ENCODE data around the gene TNRC6C.

The TNRC6C gene

GRCh38 chr17:78016852-78017251 lies 58.3 kb downstream of the TNRC6C start:
- peak; percentile 65 for DNase-seq

GRCh38 chr17:78019367-78019975 lies 61.0 kb downstream of the TNRC6C start:
- DNase-seq = peak; percentile 39

GRCh38 chr17:78019976-78020716 lies 61.6 kb downstream of the TNRC6C start:
- no peak for DNase-seq

- DNase-seq = no peak
These were observed 62.2 kb downstream of the TNRC6C start for GRCh38 chr17:78020717-78021108.

GRCh38 chr17:78022425-78022824 lies 63.9 kb downstream of the TNRC6C start:
- no peak for DNase-seq

- no peak for DNase-seq
These were observed 64.5 kb downstream of the TNRC6C start for GRCh38 chr17:78023042-78023441.

GRCh38 chr17:78026381-78026780 lies 67.9 kb downstream of the TNRC6C start:
- no peak for DNase-seq

GRCh38 chr17:78027121-78027520 lies 68.6 kb downstream of the TNRC6C start:
- DNase-seq = no peak

- no peak for DNase-seq
These were observed 71.2 kb downstream of the TNRC6C start for GRCh38 chr17:78029697-78030096.

GRCh38 chr17:78031435-78031834 lies 72.9 kb downstream of the TNRC6C start:
- no peak for DNase-seq

- no peak for DNase-seq
These were observed 73.7 kb downstream of the TNRC6C start for GRCh38 chr17:78032166-78032565.

- DNase-seq = no peak
These were observed 76.1 kb downstream of the TNRC6C start for GRCh38 chr17:78034429-78035091.

GRCh38 chr17:78037280-78037679 lies 78.8 kb downstream of the TNRC6C start:
- no peak for DNase-seq

GRCh38 chr17:78038748-78039288 lies 80.3 kb downstream of the TNRC6C start:
- peak; percentile 23 for DNase-seq

- DNase-seq = no peak
These were observed 81.1 kb downstream of the TNRC6C start for GRCh38 chr17:78039581-78039980.

- peak; percentile 80 for DNase-seq
These were observed 82.2 kb downstream of the TNRC6C start for GRCh38 chr17:78040440-78041385.

- peak; percentile 66 for DNase-seq
These were observed 83.1 kb downstream of the TNRC6C start for GRCh38 chr17:78041386-78042179.

GRCh38 chr17:78042542-78042941 lies 84.0 kb downstream of the TNRC6C start:
- no peak for DNase-seq

- DNase-seq = no peak
These were observed 84.5 kb downstream of the TNRC6C start for GRCh38 chr17:78043031-78043430.

GRCh38 chr17:78044280-78044835 lies 85.9 kb downstream of the TNRC6C start:
- no peak for DNase-seq

- no peak for DNase-seq
These were observed 86.8 kb downstream of the TNRC6C start for GRCh38 chr17:78045316-78045715.
